Caco-2 (cell line): ENCODE data around the gene RAC2. TPM values are rescaled to one million over a fixed set of nuclear protein-coding genes. Genes with fewer than 3 reads are reported as not detected.

ENCODE experiments used
- BruUV-seq: library from RNA; stranded (reverse); fragments of 400-500 nt; replicated peaks from 2 replicates; lab custom pipeline; 2021; lab: Mats Ljungman, UMichigan
- CTCF ChIA-PET: fragments of 300-600 bp; sonication (Branson Sonifier 250); formaldehyde crosslinking; loops from one replicate; lab custom pipeline; 2022; ENCODE audit warnings: antibody characterized with exemption; lab: Charles Lee
- POLR2A ChIA-PET: fragments of 300-600 bp; sonication (Branson Sonifier 250); formaldehyde crosslinking; loops from one replicate; lab custom pipeline; 2022; ENCODE audit warnings: antibody characterized with exemption; lab: Charles Lee
- DNase-seq, 2 experiments: peaks; one replicate each; pipeline versions ENCODE4 v3.0.0 to v3.0.0-alpha.2; 2020 to 2022
- H3K27me3 ChIP-seq: replicated peaks from 2 replicates; pipeline ENCODE4 v1.6.0; 2011; ENCODE audit warnings: low read length; ENCODE audit not compliant: control insufficient read depth, insufficient read depth
- H3K36me3 ChIP-seq: 2 replicates; pipeline ENCODE4 v1.5.1; 2011; ENCODE audit warnings: low read length; ENCODE audit not compliant: control insufficient read depth, insufficient read depth
- H3K4me1 ChIP-seq: fragments of 250-450 bp; sonication (Bioruptor Pico); 2 replicates; pipeline ENCODE4 v1.5.1; 2020; ENCODE audit warnings: mild to moderate bottlenecking
- H3K4me3 ChIP-seq: 2 replicates; pipeline ENCODE4 v1.5.1; 2011; ENCODE audit warnings: low read depth, mild to moderate bottlenecking, control low read depth, low read length
- H3K9me3 ChIP-seq: fragments of 250-450 bp; sonication (Bioruptor Pico); 2 replicates; pipeline ENCODE4 v1.5.1; 2020; ENCODE audit warnings: mild to moderate bottlenecking, moderate library complexity
- H3K27ac Mint-ChIP-seq: one replicate; pipeline ENCODE4 v1.8.0; 2022; ENCODE audit warnings: mixed read lengths; ENCODE audit not compliant: unreplicated experiment
- H3K27me3 Mint-ChIP-seq: one replicate; pipeline ENCODE4 v1.8.0; 2022; ENCODE audit warnings: mixed read lengths; ENCODE audit not compliant: insufficient read depth, unreplicated experiment
- H3K36me3 Mint-ChIP-seq: one replicate; pipeline ENCODE4 v1.8.0; 2022; ENCODE audit warnings: mild to moderate bottlenecking, mixed read lengths; ENCODE audit not compliant: insufficient read depth, unreplicated experiment
- H3K4me1 Mint-ChIP-seq: one replicate; pipeline ENCODE4 v1.8.0; 2022; ENCODE audit warnings: low read depth, mixed read lengths; ENCODE audit not compliant: unreplicated experiment
- H3K4me3 Mint-ChIP-seq: one replicate; pipeline ENCODE4 v1.8.0; 2022; ENCODE audit warnings: mild to moderate bottlenecking, moderate library complexity, mixed read lengths; ENCODE audit not compliant: unreplicated experiment
- H3K9me3 Mint-ChIP-seq: one replicate; pipeline ENCODE4 v1.8.0; 2022; ENCODE audit warnings: mixed read lengths; ENCODE audit not compliant: unreplicated experiment
- intact Hi-C: fragments of 100-400 bp; cut with micrococcal nuclease; formaldehyde crosslinking; loops from one replicate; pipeline ENCODE4 v1.10.0; 2022; ENCODE audit not compliant: unreplicated experiment
- total RNA-seq: library from RNA; stranded (reverse); gene quantifications from 2 replicates; pipeline ENCODE4 v1.2.3, GENCODE V29; 2022
- TF ChIP-seq, protein P1 (sequence below), 2 experiments: fragments of 200-600 bp in 1 of 2; IDR thresholded peaks; 1 replicate in 1 of 2; 2 replicates in 1 of 2; pipeline versions ENCODE4 v1.5.1 to v1.8.0; 2011 to 2022; ENCODE audit warnings: antibody characterized with exemption in 1 of 2, control low read depth in 1 of 2, inconsistent platforms in 1 of 2, low read depth in 1 of 2, low read length in 1 of 2, mild to moderate bottlenecking in 1 of 2, moderate library complexity in 1 of 2; ENCODE audit not compliant: insufficient read depth in 1 of 2, severe bottlenecking in 1 of 2, unreplicated experiment in 1 of 2

Gene RAC2
- total RNA-seq, 1 experiment from 2014 or later: 0.25 TPM

GRCh38 chr22:37277384-37277783 lies 33.3 kb upstream of the RAC2 start:
- Histone ChIP-seq H3K4me1 (no peaks in the 10 kb centered on the region), H3K9me3 (no peaks in the 10 kb centered on the region), H3K36me3 (no peaks in the 10 kb centered on the region), H3K27me3 (no peaks in the 10 kb centered on the region), H3K4me3 (no peak overlapping the region)
- CTCF ChIA-PET: interaction anchor here (0.6 kb wide), 1 partner anchor 14 kb away, joined by 3 read pairs; no protein-coding TSS in a partner anchor
- intact Hi-C loops: no loop called here
- BruUV-seq: no TSS peak
- Mint-ChIP-seq H3K36me3 (no peaks in the 10 kb centered on the region), H3K9me3 (no peaks in the 10 kb centered on the region), H3K27ac (no peak overlapping the region), H3K4me3 (no peak overlapping the region), H3K4me1 (no peaks in the 10 kb centered on the region), H3K27me3 (peaks cover 6% of the 10 kb centered on the region)
- DNase-seq: no peak
- POLR2A ChIA-PET: no interaction called here
- TF ChIP-seq, protein P1, sequence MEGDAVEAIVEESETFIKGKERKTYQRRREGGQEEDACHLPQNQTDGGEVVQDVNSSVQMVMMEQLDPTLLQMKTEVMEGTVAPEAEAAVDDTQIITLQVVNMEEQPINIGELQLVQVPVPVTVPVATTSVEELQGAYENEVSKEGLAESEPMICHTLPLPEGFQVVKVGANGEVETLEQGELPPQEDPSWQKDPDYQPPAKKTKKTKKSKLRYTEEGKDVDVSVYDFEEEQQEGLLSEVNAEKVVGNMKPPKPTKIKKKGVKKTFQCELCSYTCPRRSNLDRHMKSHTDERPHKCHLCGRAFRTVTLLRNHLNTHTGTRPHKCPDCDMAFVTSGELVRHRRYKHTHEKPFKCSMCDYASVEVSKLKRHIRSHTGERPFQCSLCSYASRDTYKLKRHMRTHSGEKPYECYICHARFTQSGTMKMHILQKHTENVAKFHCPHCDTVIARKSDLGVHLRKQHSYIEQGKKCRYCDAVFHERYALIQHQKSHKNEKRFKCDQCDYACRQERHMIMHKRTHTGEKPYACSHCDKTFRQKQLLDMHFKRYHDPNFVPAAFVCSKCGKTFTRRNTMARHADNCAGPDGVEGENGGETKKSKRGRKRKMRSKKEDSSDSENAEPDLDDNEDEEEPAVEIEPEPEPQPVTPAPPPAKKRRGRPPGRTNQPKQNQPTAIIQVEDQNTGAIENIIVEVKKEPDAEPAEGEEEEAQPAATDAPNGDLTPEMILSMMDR (IDR thresholded peaks at IDR 0.05; ENCODE audit: insufficient read depth in 1 of 2, low read depth in 1 of 2, low read length in 1 of 2, severe bottlenecking in 1 of 2, unreplicated experiment in 1 of 2): no peak

- POLR2A ChIA-PET: no interaction called here
- intact Hi-C loops: no loop called here
- no peaks in the 10 kb centered on the region for H3K4me1 Mint-ChIP-seq
- DNase-seq: no peak
- H3K9me3 Mint-ChIP-seq: no peaks in the 10 kb centered on the region
- TF ChIP-seq, protein P1 (IDR thresholded peaks at IDR 0.05; ENCODE audit: insufficient read depth in 1 of 2, low read depth in 1 of 2, low read length in 1 of 2, severe bottlenecking in 1 of 2, unreplicated experiment in 1 of 2): no peak
- H3K36me3 Mint-ChIP-seq: no peaks in the 10 kb centered on the region
- H3K27me3 ChIP-seq: no peaks in the 10 kb centered on the region
- H3K4me1 ChIP-seq: no peaks in the 10 kb centered on the region
- BruUV-seq: no TSS peak
- H3K27ac Mint-ChIP-seq: no peak overlapping the region
- H3K36me3 ChIP-seq: no peaks in the 10 kb centered on the region
- CTCF ChIA-PET: no interaction called here
- peaks cover 6% of the 10 kb centered on the region for H3K27me3 Mint-ChIP-seq
- H3K4me3 ChIP-seq: no peak overlapping the region
- no peak overlapping the region for H3K4me3 Mint-ChIP-seq
- no peaks in the 10 kb centered on the region for H3K9me3 ChIP-seq
Measured at GRCh38 chr22:37276776-37277175, 32.7 kb upstream of the RAC2 start.

DNA sequence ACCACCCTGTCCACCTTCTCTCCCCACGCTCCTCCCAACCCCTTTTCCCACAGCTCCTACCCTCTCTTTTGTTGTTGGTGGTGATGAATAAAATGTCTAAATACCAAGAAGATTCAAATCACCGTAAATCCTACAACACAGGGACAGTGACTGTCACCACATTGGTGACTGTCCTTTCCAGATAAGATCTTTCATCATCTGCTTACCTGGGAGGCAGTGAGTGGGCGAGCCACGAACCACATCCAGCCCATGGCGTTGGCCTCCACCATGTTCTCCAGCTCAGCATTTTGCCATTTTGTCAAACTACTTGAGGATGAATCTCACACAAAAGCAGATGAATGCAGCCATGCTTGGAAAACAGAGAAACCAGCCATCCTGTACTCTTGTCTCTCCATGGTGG lies 31.6 kb upstream of the RAC2 start:
- CTCF ChIA-PET: no interaction called here
- intact Hi-C loops: no loop called here
- TF ChIP-seq, protein P1 (IDR thresholded peaks at IDR 0.05; ENCODE audit: insufficient read depth in 1 of 2, low read depth in 1 of 2, low read length in 1 of 2, severe bottlenecking in 1 of 2, unreplicated experiment in 1 of 2): no peak

More for the DNA sequence above, 31.6 kb upstream of the RAC2 start:
- no TSS peak for BruUV-seq
- H3K9me3 Mint-ChIP-seq: no peaks in the 10 kb centered on the region
- no peak overlapping the region for H3K27ac Mint-ChIP-seq
- DNase-seq: no peak
- H3K36me3 Mint-ChIP-seq: no peaks in the 10 kb centered on the region
- Histone ChIP-seq H3K4me3 (no peak overlapping the region), H3K27me3 (no peaks in the 10 kb centered on the region; the same call in 1 of the 2 replicates), H3K4me1 (no peaks in the 10 kb centered on the region), H3K36me3 (no peaks in the 10 kb centered on the region), H3K9me3 (no peaks in the 10 kb centered on the region)
- peaks cover 6% of the 10 kb centered on the region for H3K27me3 Mint-ChIP-seq
- H3K4me3 Mint-ChIP-seq: no peak overlapping the region
- no peaks in the 10 kb centered on the region for H3K4me1 Mint-ChIP-seq
- POLR2A ChIA-PET: no interaction called here
